Endothelial cell of umbilical vein (primary cell): ENCODE results near the gene ZDBF2. TPM values are rescaled to one million over a fixed set of nuclear protein-coding genes. Genes with fewer than 3 reads are reported as not detected.

Source experiments
- BruUV-seq: library from RNA; stranded (reverse); fragments of 400-500 nt; replicated peaks from 2 replicates; lab custom pipeline; 2021; lab: Mats Ljungman, UMichigan
- CTCF ChIA-PET: fragments of 300-600, 350-600 bp; sonication (Branson Sonifier 250); formaldehyde crosslinking; loops from one replicate; lab custom pipeline; 2021; ENCODE audit warnings: antibody characterized with exemption, inconsistent platforms; lab: Charles Lee
- POLR2A ChIA-PET: fragments of 300-600, 350-600 bp; sonication (Branson Sonifier 250); formaldehyde crosslinking; loops from one replicate; lab custom pipeline; 2021; ENCODE audit warnings: antibody characterized with exemption, inconsistent platforms; lab: Charles Lee
- DNase-seq: peaks from one replicate; pipeline ENCODE4 v3.0.0-alpha.2; 2011; ENCODE audit warnings: low read depth, low spot score
- FAIRE-seq: peaks from 2 replicates; lab custom pipeline; 2011; peaks lifted over from hg19 to GRCh38; lab: Jason Lieb, UNC
- H2AFZ ChIP-seq: 2 replicates; pipeline ENCODE4 v1.6.0; 2012; ENCODE audit warnings: low read depth, low read length, control low read depth, inconsistent platforms
- H3K27ac ChIP-seq: 2 replicates; pipeline ENCODE4 v1.5.1; 2011; ENCODE audit warnings: low read depth, mild to moderate bottlenecking, control low read depth, low read length, moderate library complexity; ENCODE audit not compliant: insufficient read depth
- H3K27me3 ChIP-seq, 2 experiments: 2 replicates each; pipeline versions ENCODE4 v1.6.0 to v1.6.1; 2011; ENCODE audit warnings: low read length in 2 of 2, mixed read lengths in 1 of 2; ENCODE audit not compliant: control insufficient read depth in 2 of 2, insufficient read depth in 2 of 2
- H3K36me3 ChIP-seq, 2 experiments: 2 replicates in 1 of 2; 3 replicates in 1 of 2; pipeline ENCODE4 v1.5.1; 2011; ENCODE audit warnings: low read length in 2 of 2, mild to moderate bottlenecking in 1 of 2, moderate library complexity in 1 of 2; ENCODE audit not compliant: control insufficient read depth in 2 of 2, insufficient read depth in 2 of 2; ENCODE audit errors: extremely low read depth in 1 of 2
- H3K4me1 ChIP-seq: 3 replicates; pipeline ENCODE4 v1.5.1; 2011; ENCODE audit warnings: mild to moderate bottlenecking, low read length; ENCODE audit not compliant: control insufficient read depth, insufficient read depth; ENCODE audit errors: extremely low read depth
- H3K4me2 ChIP-seq: 2 replicates; pipeline ENCODE4 v1.6.1; 2011; ENCODE audit warnings: low read length, control low read depth, mixed read lengths; ENCODE audit not compliant: insufficient read depth
- H3K4me3 ChIP-seq, 3 experiments: fragments of 200-600 bp in 1 of 3; sonication (generic), shearing (Covaris generic) in 1 of 3; replicated peaks in 1 of 3; 2 replicates each; pipeline ENCODE4 v1.5.1; 2011 to 2016; ENCODE audit warnings: control low read depth in 3 of 3, low read length in 3 of 3, mild to moderate bottlenecking in 2 of 3, inconsistent platforms in 1 of 3, low read depth in 1 of 3, moderate library complexity in 1 of 3; ENCODE audit not compliant: insufficient read depth in 1 of 3
- H3K79me2 ChIP-seq: 2 replicates; pipeline ENCODE4 v1.6.0; 2012; ENCODE audit warnings: low read length, inconsistent platforms; ENCODE audit not compliant: control insufficient read depth, insufficient read depth
- H3K9ac ChIP-seq: replicated peaks from 2 replicates; pipeline ENCODE3; 2011; ENCODE audit warnings: low read length, control low read depth; ENCODE audit not compliant: insufficient read depth; ENCODE audit errors: extremely low read depth
- H3K9me1 ChIP-seq: replicated peaks from 3 replicates; pipeline ENCODE4 v1.6.0; 2011; ENCODE audit warnings: mild to moderate bottlenecking, low read length; ENCODE audit not compliant: control insufficient read depth, insufficient read depth; ENCODE audit errors: extremely low read depth
- H3K9me3 ChIP-seq: replicated peaks from 2 replicates; pipeline ENCODE4 v1.5.1; 2012; ENCODE audit warnings: low read length, inconsistent platforms; ENCODE audit not compliant: control insufficient read depth, insufficient read depth
- H4K20me1 ChIP-seq: replicated peaks from 2 replicates; pipeline ENCODE3; 2011; ENCODE audit warnings: mild to moderate bottlenecking, low read length; ENCODE audit not compliant: control insufficient read depth, insufficient read depth; ENCODE audit errors: extremely low read depth
- EZH2 ChIP-seq: IDR thresholded peaks from 2 replicates; pipeline ENCODE4 v1.6.1; 2012; ENCODE audit warnings: borderline replicate concordance, low read depth, mild to moderate bottlenecking, moderate library complexity, low read length, inconsistent platforms; ENCODE audit not compliant: severe bottlenecking
- FOS ChIP-seq: IDR thresholded peaks from 2 replicates; pipeline ENCODE4 v1.6.1; 2011; ENCODE audit warnings: mild to moderate bottlenecking, low read length, moderate library complexity, borderline replicate concordance; ENCODE audit not compliant: insufficient read depth
- GATA2 ChIP-seq: IDR thresholded peaks from 2 replicates; pipeline ENCODE4 v1.7.0; 2011; ENCODE audit warnings: low read depth, mild to moderate bottlenecking, moderate library complexity, mixed read lengths, low read length; ENCODE audit not compliant: insufficient read length, insufficient read depth
- JUN ChIP-seq: IDR thresholded peaks from 2 replicates; pipeline ENCODE4 v1.6.1; 2011; ENCODE audit warnings: borderline replicate concordance, low read depth; ENCODE audit not compliant: insufficient read length, insufficient read depth
- MYC ChIP-seq: IDR thresholded peaks from one replicate; pipeline ENCODE4 v1.6.1; 2011; ENCODE audit warnings: mild to moderate bottlenecking, low read depth, low read length
- POLR2A ChIP-seq: IDR thresholded peaks from 2 replicates; pipeline ENCODE4 v1.6.1; 2012; ENCODE audit warnings: low read depth, mild to moderate bottlenecking, control low read depth, low read length
- POLR2AphosphoS5 ChIP-seq: IDR thresholded peaks from 2 replicates; pipeline ENCODE4 v1.6.1; 2012; ENCODE audit warnings: low read depth, mild to moderate bottlenecking, control low read depth, low read length, moderate library complexity; ENCODE audit not compliant: insufficient read depth
- dilution Hi-C: fragments of 300-500 bp; cut with MboI; formaldehyde crosslinking; loops from one replicate; pipeline ENCODE4 v1.15.0; 2019; ENCODE audit warnings: low sequenced_read_pairs; ENCODE audit not compliant: extremely low pct_ligation_motif_present
- intact Hi-C: fragments of 100-400 bp; cut with micrococcal nuclease; formaldehyde crosslinking; loops from one replicate; pipeline ENCODE4 v1.10.0; 2022
- polyA plus RNA-seq, 4 experiments: library from polyadenylated mRNA; depleted of rRNA in 3 of 4; stranded (reverse) in 3 of 4; unstranded in 1 of 4; fragments of >200 nt; gene quantifications; 2 replicates each; pipeline versions ENCODE4 v1.2.1 to v1.2.3, GENCODE V29; 2011 to 2012; ENCODE audit warnings: missing spikeins in 1 of 4
- total RNA-seq: library from RNA; stranded (reverse); gene quantifications from 2 replicates; pipeline ENCODE4 v1.2.3, GENCODE V29; 2021
- TF ChIP-seq, protein P1 (sequence below), 2 donors: IDR thresholded peaks; 1 replicate in 1 of 2; 2 replicates in 1 of 2; pipeline ENCODE4 v1.5.1; 2011; ENCODE audit warnings: low read length in 2 of 2, mild to moderate bottlenecking in 2 of 2, moderate library complexity in 2 of 2, control low read depth in 1 of 2, inconsistent platforms in 1 of 2, low read depth in 1 of 2; ENCODE audit not compliant: insufficient read depth in 1 of 2; ENCODE audit errors: extremely low read depth in 1 of 2
- TF ChIP-seq, protein P2 (sequence below): IDR thresholded peaks from 2 replicates; pipeline ENCODE4 v1.6.1; 2011; ENCODE audit not compliant: insufficient read depth, insufficient read length

The ZDBF2 gene
- total and polyA plus RNA-seq, 2 donors (not counting 3 experiments of a cell fraction or from before 2014, with no cell fraction given): 1.3 to 9.6 TPM

DNA sequence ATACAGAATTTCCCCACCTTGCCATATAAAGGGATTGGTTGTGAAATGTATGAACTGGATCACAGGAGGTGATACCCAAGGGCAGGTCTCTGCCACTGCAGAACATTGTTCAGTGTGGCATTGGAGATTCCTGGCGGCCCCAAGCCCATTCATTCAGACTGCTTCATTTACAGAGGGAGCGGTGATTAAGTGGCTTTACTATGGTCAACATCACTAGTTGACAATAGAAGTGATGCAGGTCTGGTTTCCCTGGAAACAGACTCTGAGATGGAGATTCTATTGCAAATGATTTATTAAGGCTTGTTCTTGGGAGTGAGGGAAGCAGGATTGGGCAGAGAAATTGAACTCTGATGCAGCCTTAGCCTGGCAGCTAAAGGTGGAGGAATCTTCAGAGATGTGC, 62.4 kb downstream of the ZDBF2 start:
- Histone ChIP-seq H3K9me3 (no peaks in the 10 kb centered on the region), H3K36me3 (no peaks in the 10 kb centered on the region), H3K9me1 (no peaks in the 10 kb centered on the region), H3K27me3 (peaks cover 3 to 7% of the 10 kb centered on the region in 2 experiments), H3K27ac (no peak overlapping the region), H3K9ac (no peak overlapping the region), H3K79me2 (no peaks in the 10 kb centered on the region), H2AFZ (no peak overlapping the region), H3K4me1 (no peaks in the 10 kb centered on the region), H3K4me3 (no peak overlapping the region), H3K4me2 (no peak overlapping the region), H4K20me1 (no peaks in the 10 kb centered on the region)
- no peak for DNase-seq
- no peak for FAIRE-seq
- BruUV-seq: no TSS peak
- dilution Hi-C loops: no loop called here
- TF ChIP-seq JUN (no peak), MYC (no peak), POLR2AphosphoS5 (no peak), EZH2 (no peak), GATA2 (no peak), FOS (no peak), POLR2A (no peak)
- TF ChIP-seq, protein P1, sequence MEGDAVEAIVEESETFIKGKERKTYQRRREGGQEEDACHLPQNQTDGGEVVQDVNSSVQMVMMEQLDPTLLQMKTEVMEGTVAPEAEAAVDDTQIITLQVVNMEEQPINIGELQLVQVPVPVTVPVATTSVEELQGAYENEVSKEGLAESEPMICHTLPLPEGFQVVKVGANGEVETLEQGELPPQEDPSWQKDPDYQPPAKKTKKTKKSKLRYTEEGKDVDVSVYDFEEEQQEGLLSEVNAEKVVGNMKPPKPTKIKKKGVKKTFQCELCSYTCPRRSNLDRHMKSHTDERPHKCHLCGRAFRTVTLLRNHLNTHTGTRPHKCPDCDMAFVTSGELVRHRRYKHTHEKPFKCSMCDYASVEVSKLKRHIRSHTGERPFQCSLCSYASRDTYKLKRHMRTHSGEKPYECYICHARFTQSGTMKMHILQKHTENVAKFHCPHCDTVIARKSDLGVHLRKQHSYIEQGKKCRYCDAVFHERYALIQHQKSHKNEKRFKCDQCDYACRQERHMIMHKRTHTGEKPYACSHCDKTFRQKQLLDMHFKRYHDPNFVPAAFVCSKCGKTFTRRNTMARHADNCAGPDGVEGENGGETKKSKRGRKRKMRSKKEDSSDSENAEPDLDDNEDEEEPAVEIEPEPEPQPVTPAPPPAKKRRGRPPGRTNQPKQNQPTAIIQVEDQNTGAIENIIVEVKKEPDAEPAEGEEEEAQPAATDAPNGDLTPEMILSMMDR (IDR thresholded peaks at IDR 0.05; ENCODE audit: extremely low read depth in 1 of 2, insufficient read depth in 1 of 2, low read depth in 1 of 2, low read length in 2 of 2): no peak
- TF ChIP-seq, protein P2, sequence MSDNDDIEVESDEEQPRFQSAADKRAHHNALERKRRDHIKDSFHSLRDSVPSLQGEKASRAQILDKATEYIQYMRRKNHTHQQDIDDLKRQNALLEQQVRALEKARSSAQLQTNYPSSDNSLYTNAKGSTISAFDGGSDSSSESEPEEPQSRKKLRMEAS: no peak
- intact Hi-C loops: no loop called here
- POLR2A ChIA-PET: no interaction called here
- CTCF ChIA-PET: no interaction called here
